ENCODE data around the gene IST1. TPM values are rescaled to one million over a fixed set of nuclear protein-coding genes. Genes with fewer than 3 reads are reported as not detected.

Gene IST1
- total RNA-seq, 2 donors from 2014 or later: 193 to 249 TPM

- WGBS: 73% methylated on average over 1 of the region's 1 CpG
- TF ChIP-seq POLR2AphosphoS5 (IDR thresholded peaks at IDR 0.05) (no peak), CTCF (IDR thresholded peaks at IDR 0.05) (no peak), POLR2A (IDR thresholded peaks at IDR 0.05) (no peak)
- DNase-seq (ENCODE audit: low spot score): no peak
- H3K9me3 ChIP-seq: no peaks in the 10 kb centered on the region
- no peaks in the 10 kb centered on the region for H3K4me1 ChIP-seq (replicated peaks)
- intact Hi-C loops (cut with DNase I): no loop called here
- no peak overlapping the region for H3K27ac ChIP-seq
- H3K36me3 ChIP-seq: no peaks in the 10 kb centered on the region
- no peak overlapping the region for H3K4me3 ChIP-seq
- no peaks in the 10 kb centered on the region for H3K27me3 ChIP-seq (replicated peaks; ENCODE audit: insufficient read depth)
Observed at GRCh38 chr16:71933017-71933416, 37.7 kb downstream of the IST1 start.

GRCh38 chr16:71933913-71934695, 38.8 kb downstream of the IST1 start:
- WGBS: 63% methylated on average over 11 of the region's 11 CpGs
- no peaks in the 10 kb centered on the region for H3K27me3 ChIP-seq (replicated peaks; ENCODE audit: insufficient read depth)
- TF ChIP-seq CTCF (IDR thresholded peaks at IDR 0.05): no peak
- TF ChIP-seq POLR2AphosphoS5 (IDR thresholded peaks at IDR 0.05): no peak
- no peak for TF ChIP-seq POLR2A (IDR thresholded peaks at IDR 0.05)
- no peak overlapping the region for H3K27ac ChIP-seq
- no peak overlapping the region for H3K4me3 ChIP-seq
- intact Hi-C loops (cut with DNase I): no loop called here
- H3K36me3 ChIP-seq: no peaks in the 10 kb centered on the region
- no peak for DNase-seq (ENCODE audit: low spot score)
- H3K9me3 ChIP-seq: no peaks in the 10 kb centered on the region
- no peaks in the 10 kb centered on the region for H3K4me1 ChIP-seq (replicated peaks)

GRCh38 chr16:71937868-71938510, 42.7 kb downstream of the IST1 start:
- Histone ChIP-seq H3K4me3 (no peak overlapping the region), H3K27me3 (replicated peaks; ENCODE audit: insufficient read depth) (no peaks in the 10 kb centered on the region), H3K4me1 (replicated peaks) (no peaks in the 10 kb centered on the region), H3K9me3 (no peaks in the 10 kb centered on the region), H3K36me3 (no peaks in the 10 kb centered on the region), H3K27ac (no peak overlapping the region)
- DNase-seq (ENCODE audit: low spot score): no peak
- TF ChIP-seq POLR2AphosphoS5 (IDR thresholded peaks at IDR 0.05) (no peak), CTCF (IDR thresholded peaks at IDR 0.05) (no peak), POLR2A (IDR thresholded peaks at IDR 0.05) (no peak)
- 81% methylated on average over 10 of the region's 10 CpGs for WGBS
- intact Hi-C loops (cut with DNase I): no loop called here

GRCh38 chr16:71943887-71944286, 48.6 kb downstream of the IST1 start:
- DNase-seq (ENCODE audit: low spot score): no peak
- no peak for TF ChIP-seq CTCF (IDR thresholded peaks at IDR 0.05)
- Histone ChIP-seq H3K36me3 (no peaks in the 10 kb centered on the region), H3K27me3 (replicated peaks; ENCODE audit: insufficient read depth) (no peaks in the 10 kb centered on the region), H3K4me3 (no peak overlapping the region), H3K4me1 (replicated peaks) (no peaks in the 10 kb centered on the region), H3K9me3 (no peaks in the 10 kb centered on the region), H3K27ac (no peak overlapping the region)
- WGBS: 45% methylated on average over 2 of the region's 2 CpGs
- intact Hi-C loops (cut with DNase I): no loop called here

- no peak overlapping the region for H3K4me3 ChIP-seq
- H3K27ac ChIP-seq: no peak overlapping the region
- no peak for DNase-seq (ENCODE audit: low spot score)
- 83% methylated on average over 6 of the region's 6 CpGs for WGBS
- TF ChIP-seq CTCF (IDR thresholded peaks at IDR 0.05): no peak
- no peak for TF ChIP-seq POLR2A (IDR thresholded peaks at IDR 0.05)
- no peak for TF ChIP-seq POLR2AphosphoS5 (IDR thresholded peaks at IDR 0.05)
- no peaks in the 10 kb centered on the region for H3K27me3 ChIP-seq (replicated peaks; ENCODE audit: insufficient read depth)
- H3K9me3 ChIP-seq: no peaks in the 10 kb centered on the region
- H3K36me3 ChIP-seq: no peaks in the 10 kb centered on the region
- intact Hi-C loops (cut with DNase I): no loop called here
- no peaks in the 10 kb centered on the region for H3K4me1 ChIP-seq (replicated peaks)
Observed at GRCh38 chr16:71945616-71946015, 50.3 kb downstream of the IST1 start.

Measured in prostate gland (tissue), 2 donors.